GM19240 (cell line): ENCODE measurements around the gene BPIFB3.

ENCODE experiments used
- DNase-seq: peaks from one replicate; pipeline ENCODE4 v3.0.0; 2011; ENCODE audit warnings: low spot score; ENCODE audit not compliant: insufficient read length

BPIFB3 gene

GRCh38 chr20:33061658-33062028 lies 7.9 kb downstream of the BPIFB3 start:
- DNase-seq: no peak

GRCh38 chr20:33062105-33062824 lies 8.6 kb downstream of the BPIFB3 start:
- DNase-seq: no peak

- no peak for DNase-seq
These were observed 9.1 kb downstream of the BPIFB3 start for GRCh38 chr20:33062825-33063149.

- DNase-seq: no peak
These were observed 9.6 kb downstream of the BPIFB3 start for GRCh38 chr20:33063271-33063670.

- DNase-seq: no peak
These were observed 11.0 kb downstream of the BPIFB3 start for GRCh38 chr20:33064572-33065287.

- no peak for DNase-seq
These were observed 12.1 kb downstream of the BPIFB3 start for GRCh38 chr20:33065785-33066184.

- no peak for DNase-seq
These were observed 14.1 kb downstream of the BPIFB3 start for GRCh38 chr20:33067806-33068205.

- DNase-seq: no peak
These were observed 14.7 kb downstream of the BPIFB3 start for GRCh38 chr20:33068251-33068939.

GRCh38 chr20:33069673-33070072 lies 16.0 kb downstream of the BPIFB3 start:
- no peak for DNase-seq

GRCh38 chr20:33070111-33071053 lies 16.7 kb downstream of the BPIFB3 start:
- no peak for DNase-seq

- DNase-seq: no peak
These were observed 17.5 kb downstream of the BPIFB3 start for GRCh38 chr20:33071198-33071597.

GRCh38 chr20:33072362-33072761 lies 18.7 kb downstream of the BPIFB3 start:
- DNase-seq: no peak

- DNase-seq: no peak
These were observed 19.1 kb downstream of the BPIFB3 start for GRCh38 chr20:33072813-33073212.

- no peak for DNase-seq
These were observed 21.0 kb downstream of the BPIFB3 start for GRCh38 chr20:33074675-33075074.

GRCh38 chr20:33075281-33075680 lies 21.6 kb downstream of the BPIFB3 start:
- no peak for DNase-seq

- no peak for DNase-seq
These were observed 23.1 kb downstream of the BPIFB3 start for GRCh38 chr20:33076662-33077372.

- no peak for DNase-seq
These were observed 25.6 kb downstream of the BPIFB3 start, which contains the start of gene BPIFB4 for GRCh38 chr20:33079259-33079658. TSS of gene BPIFB4 (plus strand) at chr20:33079643. CDS start at chr20:33081527, 1,884 bp downstream.

GRCh38 chr20:33081411-33082154 lies 27.9 kb downstream of the BPIFB3 start:
- DNase-seq: no peak

- no peak for DNase-seq
These were observed 28.8 kb downstream of the BPIFB3 start for GRCh38 chr20:33082546-33082945.
